Lower lobe of right lung (tissue), 2 donors: ENCODE measurements around the gene MGAM2. TPM values are rescaled to one million over a fixed set of nuclear protein-coding genes. Genes with fewer than 3 reads are reported as not detected.
A peak's percentile ranks its signal among the peaks of the same experiment; 100 is the strongest.

Source experiments
- ATAC-seq, 2 donors: fragments of 200-7000 bp; cut with Tn5 transposase; one replicate each; pipeline ENCODE4 v1.9.1; 2020 to 2022; ENCODE audit warnings: mild to moderate bottlenecking in 2 of 2, moderate library complexity in 2 of 2
- DNase-seq: peaks from one replicate; pipeline ENCODE4 v3.0.0-alpha.2; 2020
- H3K27ac ChIP-seq: fragments of 200-600 bp; one replicate; pipeline ENCODE4 v1.8.0; 2022
- H3K27me3 ChIP-seq: fragments of 200-600 bp; one replicate; pipeline ENCODE4 v1.8.0; 2022; ENCODE audit warnings: low read depth
- H3K36me3 ChIP-seq: fragments of 200-600 bp; one replicate; pipeline ENCODE4 v1.8.0; 2022; ENCODE audit warnings: mild to moderate bottlenecking
- H3K4me1 ChIP-seq: fragments of 200-600 bp; one replicate; pipeline ENCODE4 v1.8.0; 2022
- H3K4me3 ChIP-seq: fragments of 200-600 bp; one replicate; pipeline ENCODE4 v1.8.0; 2022; ENCODE audit warnings: mild to moderate bottlenecking
- H3K9me3 ChIP-seq: fragments of 200-600 bp; one replicate; pipeline ENCODE4 v1.8.0; 2022
- intact Hi-C: fragments of 100-400 bp; cut with DNase I; formaldehyde crosslinking; loops from one replicate; pipeline ENCODE4 v1.11.0; 2022
- total RNA-seq: library from RNA; stranded (reverse); fragmentation: NEBNext Ultra II Directional; extraction: Animal tissue kit (Norgen Biotek cat#: 25700); gene quantifications from one replicate; pipeline ENCODE4 v1.2.1, GENCODE V29; 2021
- TF ChIP-seq, protein P1 (sequence below): fragments of 200-600 bp; IDR thresholded peaks from one replicate; pipeline ENCODE4 v1.8.0; 2022; ENCODE audit warnings: antibody characterized with exemption, mild to moderate bottlenecking
- donor health status: DM: no; HTN: yes; CAD: no; lungs with severe emphysema.

Gene MGAM2
- total RNA-seq, 1 donor from 2014 or later: 1.4 TPM

DNA sequence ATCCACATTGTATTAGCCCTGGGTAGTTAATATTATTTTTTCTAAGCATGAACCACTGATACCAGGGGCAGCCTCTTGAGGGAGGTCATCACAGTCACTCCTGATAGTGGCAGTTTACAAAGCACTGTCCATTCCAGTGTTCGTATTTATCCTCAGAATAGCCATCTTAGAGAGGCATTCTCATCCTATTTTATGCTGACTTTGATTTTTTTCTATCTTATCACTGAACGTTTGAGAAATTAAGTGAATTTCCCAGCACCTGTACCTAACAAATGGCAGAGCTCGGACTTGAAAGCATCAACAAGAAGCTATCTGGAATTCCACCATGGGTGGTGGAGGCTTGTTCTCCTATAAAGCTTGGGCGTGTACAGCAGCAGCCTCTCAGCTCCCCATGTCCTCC lies 26.1 kb upstream of the MGAM2 start:
- intact Hi-C loops: no loop called here
- ATAC-seq: no peak
- Histone ChIP-seq H3K36me3 (no peaks in the 10 kb centered on the region), H3K9me3 (no peaks in the 10 kb centered on the region), H3K4me3 (no peak overlapping the region), H3K27me3 (no peaks in the 10 kb centered on the region), H3K4me1 (no peaks in the 10 kb centered on the region), H3K27ac (no peak overlapping the region)
- TF ChIP-seq, protein P1, sequence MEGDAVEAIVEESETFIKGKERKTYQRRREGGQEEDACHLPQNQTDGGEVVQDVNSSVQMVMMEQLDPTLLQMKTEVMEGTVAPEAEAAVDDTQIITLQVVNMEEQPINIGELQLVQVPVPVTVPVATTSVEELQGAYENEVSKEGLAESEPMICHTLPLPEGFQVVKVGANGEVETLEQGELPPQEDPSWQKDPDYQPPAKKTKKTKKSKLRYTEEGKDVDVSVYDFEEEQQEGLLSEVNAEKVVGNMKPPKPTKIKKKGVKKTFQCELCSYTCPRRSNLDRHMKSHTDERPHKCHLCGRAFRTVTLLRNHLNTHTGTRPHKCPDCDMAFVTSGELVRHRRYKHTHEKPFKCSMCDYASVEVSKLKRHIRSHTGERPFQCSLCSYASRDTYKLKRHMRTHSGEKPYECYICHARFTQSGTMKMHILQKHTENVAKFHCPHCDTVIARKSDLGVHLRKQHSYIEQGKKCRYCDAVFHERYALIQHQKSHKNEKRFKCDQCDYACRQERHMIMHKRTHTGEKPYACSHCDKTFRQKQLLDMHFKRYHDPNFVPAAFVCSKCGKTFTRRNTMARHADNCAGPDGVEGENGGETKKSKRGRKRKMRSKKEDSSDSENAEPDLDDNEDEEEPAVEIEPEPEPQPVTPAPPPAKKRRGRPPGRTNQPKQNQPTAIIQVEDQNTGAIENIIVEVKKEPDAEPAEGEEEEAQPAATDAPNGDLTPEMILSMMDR: no peak
- DNase-seq: no peak

DNA sequence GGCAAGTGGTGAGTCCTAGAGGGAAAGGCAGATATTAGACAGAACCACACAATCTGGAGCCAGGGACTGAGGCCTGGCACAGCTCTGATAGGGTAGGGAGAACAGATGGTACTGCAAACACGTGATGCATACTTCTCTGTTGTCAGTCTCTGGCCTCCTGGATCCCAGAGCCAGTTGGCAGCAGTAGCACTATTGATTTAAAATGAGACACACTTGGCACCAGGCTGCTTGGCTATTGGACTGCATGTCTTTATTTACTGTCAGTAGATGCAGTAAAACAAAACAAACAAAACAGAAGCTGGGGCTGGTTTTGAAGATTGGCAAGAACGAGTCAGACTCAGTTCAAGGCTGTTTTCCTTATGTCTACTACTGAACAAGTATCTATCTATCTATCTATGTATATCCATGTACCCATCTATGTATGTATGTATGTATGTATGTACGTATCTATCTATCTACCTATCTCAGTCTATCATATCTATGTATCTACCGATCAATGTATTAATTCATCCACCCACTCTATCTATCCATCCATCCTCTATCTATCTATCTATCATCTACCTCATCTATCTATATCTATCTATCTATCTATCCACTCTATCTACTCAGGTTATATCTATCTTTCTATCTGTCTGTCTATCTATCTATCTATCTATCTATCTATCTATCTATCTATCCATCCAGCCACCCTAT lies 23.4 kb upstream of the MGAM2 start:
- no peaks in the 10 kb centered on the region for H3K27me3 ChIP-seq
- H3K4me3 ChIP-seq: no peak overlapping the region
- no peaks in the 10 kb centered on the region for H3K36me3 ChIP-seq
- intact Hi-C loops: no loop called here
- no peak for DNase-seq
- H3K27ac ChIP-seq: no peak overlapping the region
- no peaks in the 10 kb centered on the region for H3K9me3 ChIP-seq
- ATAC-seq: peak in 1 of 2 donors; percentile 40
- no peaks in the 10 kb centered on the region for H3K4me1 ChIP-seq
- TF ChIP-seq, protein P1: no peak

DNA sequence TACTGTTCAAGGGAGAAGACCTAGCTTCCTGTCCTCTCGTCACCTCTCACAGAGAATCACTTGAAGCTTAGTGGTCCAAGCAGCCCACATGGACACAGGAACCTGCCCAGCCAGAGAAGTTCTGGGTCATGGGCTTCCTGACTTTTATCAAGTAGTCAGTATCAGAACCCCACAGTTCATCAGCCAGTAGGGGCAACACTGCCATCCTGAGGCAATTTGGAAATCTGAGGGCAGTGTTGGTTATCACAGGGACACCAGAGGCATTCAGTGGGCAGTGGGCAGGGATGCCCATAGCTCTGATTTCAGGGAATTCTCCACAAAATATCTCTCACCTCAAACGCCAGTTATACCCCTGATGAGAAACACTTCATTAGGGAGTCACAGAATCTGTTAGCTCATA lies 22.5 kb upstream of the MGAM2 start:
- H3K36me3 ChIP-seq: no peaks in the 10 kb centered on the region
- DNase-seq (no peak), ATAC-seq (no peak)
- no peak overlapping the region for H3K27ac ChIP-seq
- no peaks in the 10 kb centered on the region for H3K27me3 ChIP-seq
- H3K4me3 ChIP-seq: no peak overlapping the region
- TF ChIP-seq, protein P1: no peak
- H3K4me1 ChIP-seq: no peaks in the 10 kb centered on the region
- intact Hi-C loops: no loop called here
- no peaks in the 10 kb centered on the region for H3K9me3 ChIP-seq

DNA sequence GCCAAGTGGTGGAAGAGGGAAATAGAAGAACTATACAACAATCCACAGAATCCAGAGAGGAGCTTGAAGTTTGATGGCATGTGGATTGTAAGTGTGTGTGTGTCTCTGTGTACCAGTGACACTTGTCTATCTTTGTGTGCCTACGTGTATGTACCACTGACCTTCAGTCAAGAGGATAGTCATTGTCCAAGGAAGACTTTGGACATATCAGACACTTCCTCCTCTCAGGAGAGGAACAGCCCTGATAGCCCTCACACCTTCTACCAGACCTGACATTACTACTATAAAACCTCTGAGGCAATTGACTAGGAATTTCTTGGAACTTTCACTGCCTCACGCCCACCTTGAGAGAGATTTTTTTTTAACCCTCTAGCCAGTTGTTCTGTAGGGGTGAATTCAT lies 19.6 kb upstream of the MGAM2 start:
- Histone ChIP-seq H3K27me3 (no peaks in the 10 kb centered on the region), H3K4me1 (no peaks in the 10 kb centered on the region), H3K9me3 (no peaks in the 10 kb centered on the region), H3K27ac (no peak overlapping the region), H3K4me3 (no peak overlapping the region), H3K36me3 (no peaks in the 10 kb centered on the region)
- TF ChIP-seq, protein P1: no peak
- intact Hi-C loops: no loop called here
- no peak for ATAC-seq
- DNase-seq: no peak

DNA sequence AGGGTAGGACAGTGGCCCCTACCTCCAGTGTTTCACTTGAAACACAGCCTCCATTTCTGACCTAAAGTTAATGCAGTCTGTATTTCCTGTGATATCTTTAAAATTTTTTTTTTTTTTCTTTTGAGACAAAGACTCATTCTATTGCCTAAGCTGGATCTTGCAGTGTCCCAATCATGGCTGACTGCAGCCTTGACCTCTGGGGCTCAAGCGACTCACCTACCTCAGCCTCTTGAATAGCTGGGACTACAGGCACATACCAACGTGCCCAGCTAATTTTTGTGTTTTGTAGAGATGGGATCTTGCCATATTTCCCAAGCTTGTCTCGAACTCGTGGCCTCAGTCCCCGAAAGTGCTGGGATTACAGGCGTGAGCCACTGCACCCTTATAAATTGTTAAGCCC lies 16.7 kb upstream of the MGAM2 start:
- Histone ChIP-seq H3K36me3 (no peaks in the 10 kb centered on the region), H3K4me3 (no peak overlapping the region), H3K4me1 (no peaks in the 10 kb centered on the region), H3K9me3 (no peaks in the 10 kb centered on the region), H3K27me3 (no peaks in the 10 kb centered on the region), H3K27ac (no peak overlapping the region)
- TF ChIP-seq, protein P1: no peak
- DNase-seq (no peak), ATAC-seq (no peak)
- intact Hi-C loops: no loop called here
